ENCODE data around the gene RIOK2. TPM values are rescaled to one million over a fixed set of nuclear protein-coding genes. Genes with fewer than 3 reads are reported as not detected.
"Not testable (repeated sequence)": the region's sequence is repeated elsewhere in the genome, so short reads cannot be mapped to it uniquely, and the experiment has no call there.

RIOK2 gene
- total RNA-seq, 1 donor from 2014 or later, result 21.1 TPM

DNA sequence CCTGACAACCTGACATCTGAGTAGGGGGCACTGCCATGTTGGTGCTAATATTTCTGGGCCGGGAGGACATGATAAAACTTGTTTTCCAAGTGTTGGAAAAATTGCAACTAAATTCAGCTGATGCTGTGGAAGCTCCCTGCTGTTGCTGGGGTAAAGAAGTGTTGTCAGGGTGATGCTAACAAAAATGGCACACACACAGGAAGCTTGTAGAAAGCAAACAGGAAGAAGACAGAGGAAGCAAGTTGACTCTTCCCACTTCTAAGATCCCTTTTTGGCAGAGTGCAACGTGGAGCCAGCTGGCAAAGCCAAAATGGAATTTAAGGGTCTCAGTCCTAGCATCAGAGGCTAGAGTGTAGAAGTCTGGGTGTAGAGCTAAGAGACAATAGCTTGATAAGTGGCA is 11.3 kb upstream of the RIOK2 start:
- Histone ChIP-seq H3K36me3 (no peaks in the 10 kb centered on the region), H3K27me3 (ENCODE audit: low read depth) (no peaks in the 10 kb centered on the region), H3K4me1 (no peaks in the 10 kb centered on the region), H3K4me3 (no peak overlapping the region), H3K27ac (replicated peaks) (no peak overlapping the region), H3K9me3 (replicated peaks) (peaks cover 13% of the 10 kb centered on the region)
- TF ChIP-seq, protein P1, sequence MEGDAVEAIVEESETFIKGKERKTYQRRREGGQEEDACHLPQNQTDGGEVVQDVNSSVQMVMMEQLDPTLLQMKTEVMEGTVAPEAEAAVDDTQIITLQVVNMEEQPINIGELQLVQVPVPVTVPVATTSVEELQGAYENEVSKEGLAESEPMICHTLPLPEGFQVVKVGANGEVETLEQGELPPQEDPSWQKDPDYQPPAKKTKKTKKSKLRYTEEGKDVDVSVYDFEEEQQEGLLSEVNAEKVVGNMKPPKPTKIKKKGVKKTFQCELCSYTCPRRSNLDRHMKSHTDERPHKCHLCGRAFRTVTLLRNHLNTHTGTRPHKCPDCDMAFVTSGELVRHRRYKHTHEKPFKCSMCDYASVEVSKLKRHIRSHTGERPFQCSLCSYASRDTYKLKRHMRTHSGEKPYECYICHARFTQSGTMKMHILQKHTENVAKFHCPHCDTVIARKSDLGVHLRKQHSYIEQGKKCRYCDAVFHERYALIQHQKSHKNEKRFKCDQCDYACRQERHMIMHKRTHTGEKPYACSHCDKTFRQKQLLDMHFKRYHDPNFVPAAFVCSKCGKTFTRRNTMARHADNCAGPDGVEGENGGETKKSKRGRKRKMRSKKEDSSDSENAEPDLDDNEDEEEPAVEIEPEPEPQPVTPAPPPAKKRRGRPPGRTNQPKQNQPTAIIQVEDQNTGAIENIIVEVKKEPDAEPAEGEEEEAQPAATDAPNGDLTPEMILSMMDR (IDR thresholded peaks at IDR 0.05; ENCODE audit: borderline replicate concordance), result no peak
- no peak for DNase-seq
- intact Hi-C loops (cut with micrococcal nuclease), result no loop called here

DNA sequence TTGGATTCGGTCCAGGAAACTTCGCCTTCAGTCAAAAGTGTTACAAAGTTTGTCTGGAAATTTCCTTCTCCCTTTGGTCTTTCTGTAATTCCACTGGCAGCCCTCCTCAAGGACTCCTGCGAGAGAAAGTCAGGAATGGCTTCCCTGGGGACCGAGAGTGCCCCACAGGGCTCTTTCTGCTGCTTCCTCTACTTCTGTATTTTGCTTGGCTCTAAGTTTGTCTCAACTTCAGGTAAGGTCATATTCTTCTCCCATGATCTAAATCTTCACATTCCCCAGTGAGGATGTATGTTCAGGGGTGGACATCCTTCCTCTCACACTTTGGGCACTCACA is 10.3 kb upstream of the RIOK2 start:
- intact Hi-C loops (cut with micrococcal nuclease), result no loop called here
- TF ChIP-seq, protein P1 (IDR thresholded peaks at IDR 0.05; ENCODE audit: borderline replicate concordance), result no peak
- Histone ChIP-seq H3K27me3 (ENCODE audit: low read depth) (no peaks in the 10 kb centered on the region), H3K27ac (replicated peaks) (no peak overlapping the region), H3K36me3 (no peaks in the 10 kb centered on the region), H3K4me3 (no peak overlapping the region), H3K4me1 (no peaks in the 10 kb centered on the region), H3K9me3 (replicated peaks) (peaks cover 13% of the 10 kb centered on the region)
- no peak for DNase-seq

DNA sequence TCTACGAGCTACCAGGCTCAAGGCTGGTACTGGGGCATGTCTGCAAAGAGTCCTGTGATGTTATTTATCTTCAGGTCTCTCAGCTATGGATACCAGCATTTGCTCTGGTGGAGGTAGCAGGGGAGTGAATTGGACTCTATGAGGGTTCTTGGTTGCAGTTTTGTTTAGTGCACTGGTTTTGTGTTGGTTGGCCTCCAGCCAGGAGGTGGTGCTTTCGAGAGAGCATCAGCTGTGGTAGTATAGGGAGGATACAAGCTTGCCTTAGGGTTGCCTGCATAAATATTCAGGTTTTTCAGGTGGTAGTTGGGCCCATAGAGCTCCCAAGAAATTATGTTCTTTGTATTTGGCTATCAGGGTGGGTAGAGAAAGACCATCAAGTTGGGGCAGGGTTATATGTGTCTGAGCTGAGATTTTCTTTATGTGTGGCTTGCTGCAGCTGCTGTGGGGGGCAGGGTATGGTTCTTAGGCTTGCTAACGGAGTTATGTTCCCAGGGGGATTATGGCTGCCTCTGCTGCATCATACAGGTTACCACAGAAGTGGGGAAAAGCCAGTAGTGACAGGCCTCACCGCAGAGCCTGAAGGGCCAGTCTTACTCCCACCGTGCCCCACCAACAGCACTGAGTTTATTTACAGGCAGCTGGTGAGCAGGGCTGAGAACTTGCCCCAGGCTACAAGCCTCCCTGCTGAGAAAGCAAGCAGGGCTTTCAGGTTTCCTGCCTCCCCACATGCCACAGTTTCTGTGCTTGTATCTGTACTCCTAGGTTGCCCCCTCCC is 9.7 kb upstream of the RIOK2 start:
- no peak overlapping the region for H3K27ac ChIP-seq (replicated peaks)
- no peak for DNase-seq
- intact Hi-C loops (cut with micrococcal nuclease), result no loop called here
- H3K4me1 ChIP-seq, result no peaks in the 10 kb centered on the region
- H3K36me3 ChIP-seq, result no peaks in the 10 kb centered on the region
- H3K27me3 ChIP-seq (ENCODE audit: low read depth), result no peaks in the 10 kb centered on the region
- H3K4me3 ChIP-seq, result no peak overlapping the region
- H3K9me3 ChIP-seq (replicated peaks), result peaks cover 13% of the 10 kb centered on the region
- TF ChIP-seq, protein P1 (IDR thresholded peaks at IDR 0.05; ENCODE audit: borderline replicate concordance), result no peak

DNA sequence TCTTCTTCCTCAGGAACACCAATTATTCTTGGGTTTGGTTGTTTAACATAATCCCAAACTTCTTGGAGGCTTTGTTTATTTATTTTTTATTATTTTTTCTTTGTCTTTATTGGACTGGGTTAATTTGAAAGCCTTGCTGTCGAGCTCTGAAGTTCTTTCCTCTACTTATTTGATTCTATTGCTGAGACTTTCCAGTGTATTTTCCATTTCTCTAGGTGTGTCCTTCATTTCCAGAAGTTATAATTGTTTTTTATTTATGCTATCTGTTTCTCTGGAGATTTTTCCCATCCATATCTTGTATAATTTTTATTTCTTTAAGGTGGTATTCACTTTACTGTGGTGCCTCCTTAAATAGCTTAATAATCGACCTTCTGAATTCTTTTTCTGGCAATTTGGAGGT is 8.8 kb upstream of the RIOK2 start:
- intact Hi-C loops (cut with micrococcal nuclease), result no loop called here
- Histone ChIP-seq H3K9me3 (replicated peaks) (peaks cover 13% of the 10 kb centered on the region), H3K4me3 (no peak overlapping the region), H3K27me3 (ENCODE audit: low read depth) (no peaks in the 10 kb centered on the region), H3K36me3 (no peaks in the 10 kb centered on the region), H3K4me1 (no peaks in the 10 kb centered on the region), H3K27ac (replicated peaks) (no peak overlapping the region)
- TF ChIP-seq, protein P1 (IDR thresholded peaks at IDR 0.05; ENCODE audit: borderline replicate concordance), result no peak
- DNase-seq, result no peak

DNA sequence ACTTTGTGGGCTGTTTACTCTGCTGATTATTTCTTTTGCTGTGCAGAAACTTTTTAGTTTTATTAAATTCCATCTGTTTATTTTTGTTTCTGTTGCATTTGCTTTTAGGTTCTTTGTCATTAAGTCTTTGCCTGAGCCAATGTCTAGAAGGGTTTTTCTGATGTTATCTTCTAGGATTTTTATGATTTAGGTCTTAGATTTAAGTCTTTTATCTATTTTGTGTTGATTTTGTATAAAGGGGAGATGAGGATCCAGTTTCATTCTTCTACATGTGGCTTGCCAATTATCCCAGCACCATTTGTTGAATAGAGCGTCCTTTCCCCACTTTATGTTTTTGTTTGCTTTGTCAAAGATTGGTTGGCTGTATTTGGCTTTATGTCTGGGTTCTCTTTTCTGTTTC is 6.5 kb upstream of the RIOK2 start:
- intact Hi-C loops (cut with micrococcal nuclease); H3K27ac ChIP-seq (replicated peaks); H3K36me3 ChIP-seq; DNase-seq; H3K27me3 ChIP-seq (ENCODE audit: low read depth); H3K4me1 ChIP-seq; H3K4me3 ChIP-seq: not testable (repeated sequence)
- H3K9me3 ChIP-seq (replicated peaks), result peaks cover 13% of the 10 kb centered on the region

DNA sequence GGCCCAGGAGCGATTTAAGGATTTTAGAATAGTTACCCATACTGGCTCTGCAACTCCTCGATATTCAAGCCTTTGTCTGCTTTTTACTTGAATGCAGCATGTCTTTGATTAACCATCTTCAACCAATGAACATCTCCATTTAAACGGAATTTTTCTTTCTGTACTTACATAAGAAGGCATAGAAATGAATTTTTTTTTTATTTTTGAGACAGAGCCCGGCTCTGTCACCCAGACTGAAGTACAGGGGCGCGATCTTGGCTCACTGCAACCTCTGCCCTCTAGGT is 825 bp upstream of the RIOK2 start:
- Histone ChIP-seq H3K27ac (replicated peaks) (peak overlapping the region; percentile 98), H3K27me3 (ENCODE audit: low read depth) (no peaks in the 10 kb centered on the region), H3K4me1 (peaks cover 33% of the 10 kb centered on the region), H3K4me3 (peak overlapping the region; percentile 95), H3K36me3 (peaks cover 12% of the 10 kb centered on the region), H3K9me3 (replicated peaks) (no peaks in the 10 kb centered on the region)
- intact Hi-C loops (cut with micrococcal nuclease), result no loop called here
- TF ChIP-seq, protein P1 (IDR thresholded peaks at IDR 0.05; ENCODE audit: borderline replicate concordance), result no peak
- DNase-seq, result no peak

Measured in left ventricle myocardium inferior (tissue), 1 donor.